ENCODE measurements around the gene IFNW1. TPM values are rescaled to one million over a fixed set of nuclear protein-coding genes. Genes with fewer than 3 reads are reported as not detected.

IFNW1 gene
- total RNA-seq, 1 experiment from 2014 or later, result not detected

DNA sequence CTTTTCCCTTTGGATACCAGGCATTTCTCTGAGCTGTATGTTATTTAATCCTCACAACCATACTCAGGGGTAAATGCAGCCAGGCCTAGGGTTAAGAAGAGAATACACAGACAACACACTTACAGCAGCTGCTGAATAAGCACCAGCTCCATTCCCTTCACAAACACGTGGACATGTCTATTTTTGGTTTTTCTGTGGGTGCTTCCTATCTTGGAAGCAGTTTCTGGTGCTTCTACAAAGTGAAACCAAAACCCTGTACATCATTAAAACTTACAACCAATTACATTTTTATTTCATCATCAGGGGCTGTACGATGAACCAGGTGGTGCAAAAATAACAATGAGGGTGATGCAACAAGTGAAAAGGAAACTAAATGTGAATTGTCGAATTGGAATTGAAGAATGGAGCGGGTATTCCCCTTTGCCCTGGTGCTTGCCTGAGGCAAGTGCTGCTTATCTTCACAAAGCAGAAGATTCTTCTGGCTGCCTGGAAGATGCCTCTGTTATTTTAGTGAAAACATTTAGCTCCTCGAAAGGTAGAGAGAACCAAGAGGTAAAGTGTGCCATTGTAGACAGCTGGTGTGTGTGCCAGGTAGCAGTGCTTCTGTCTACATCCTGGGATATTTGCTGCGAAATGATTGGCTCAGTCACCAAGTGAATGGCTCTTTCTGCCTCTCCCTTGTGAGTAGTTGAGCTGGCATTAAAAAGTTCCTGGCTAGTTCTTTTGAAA, 45.3 kb downstream of the IFNW1 start:
- ChIA-PET POLR2A (no interaction called here), CTCF (interaction anchor here (1.6 kb wide), 1 partner anchor 15 kb away, joined by 7 read pairs; no protein-coding TSS in a partner anchor)
- ATAC-seq (no peak), DNase-seq (ENCODE audit: low spot score) (no peak)
- Mint-ChIP-seq H3K36me3 (no peaks in the 10 kb centered on the region), H3K27me3 (ENCODE audit: low read depth) (no peaks in the 10 kb centered on the region; the same call in 1 of the 2 replicates), H3K9me3 (no peaks in the 10 kb centered on the region), H3K27ac (no peak overlapping the region), H3K4me3 (no peak overlapping the region), H3K4me1 (no peaks in the 10 kb centered on the region)
- TF ChIP-seq USF1 (CRISPR knock-in tag; IDR thresholded peaks at IDR 0.05) (no peak), STAT6 (CRISPR knock-in tag; conservative IDR thresholded peaks at IDR 0.05; ENCODE audit: low read depth) (no peak), ZNF121 (CRISPR knock-in tag; IDR thresholded peaks at IDR 0.05) (no peak), FOXP1 (CRISPR knock-in tag; IDR thresholded peaks at IDR 0.05; ENCODE audit: borderline replicate concordance) (no peak), TCF7 (CRISPR knock-in tag; IDR thresholded peaks at IDR 0.05; ENCODE audit: low read depth) (no peak), SP1 (CRISPR knock-in tag; conservative IDR thresholded peaks at IDR 0.05) (no peak), MLX (CRISPR knock-in tag; IDR thresholded peaks at IDR 0.05) (no peak), ZNF512 (CRISPR knock-in tag; IDR thresholded peaks at IDR 0.05; ENCODE audit: borderline replicate concordance) (no peak), CREM (CRISPR knock-in tag; IDR thresholded peaks at IDR 0.05) (no peak), HMGXB4 (CRISPR knock-in tag; IDR thresholded peaks at IDR 0.05) (no peak), ZNF425 (CRISPR knock-in tag; conservative IDR thresholded peaks at IDR 0.05) (no peak), KAT7 (CRISPR knock-in tag; IDR thresholded peaks at IDR 0.05; ENCODE audit: borderline replicate concordance) (no peak), ATF6 (CRISPR knock-in tag; IDR thresholded peaks at IDR 0.05) (no peak), OVOL2 (CRISPR knock-in tag; IDR thresholded peaks at IDR 0.05; ENCODE audit: borderline replicate concordance) (no peak), ZMAT4 (CRISPR knock-in tag; IDR thresholded peaks at IDR 0.05) (no peak)
- TF ChIP-seq, protein P1, sequence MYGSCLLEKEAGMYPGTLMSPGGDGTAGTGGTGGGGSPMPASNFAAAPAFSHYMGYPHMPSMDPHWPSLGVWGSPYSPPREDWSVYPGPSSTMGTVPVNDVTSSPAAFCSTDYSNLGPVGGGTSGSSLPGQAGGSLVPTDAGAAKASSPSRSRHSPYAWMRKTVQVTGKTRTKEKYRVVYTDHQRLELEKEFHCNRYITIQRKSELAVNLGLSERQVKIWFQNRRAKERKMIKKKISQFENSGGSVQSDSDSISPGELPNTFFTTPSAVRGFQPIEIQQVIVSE (CRISPR knock-in tag; IDR thresholded peaks at IDR 0.05; ENCODE audit: borderline replicate concordance), result no peak
- TF ChIP-seq, protein P2, sequence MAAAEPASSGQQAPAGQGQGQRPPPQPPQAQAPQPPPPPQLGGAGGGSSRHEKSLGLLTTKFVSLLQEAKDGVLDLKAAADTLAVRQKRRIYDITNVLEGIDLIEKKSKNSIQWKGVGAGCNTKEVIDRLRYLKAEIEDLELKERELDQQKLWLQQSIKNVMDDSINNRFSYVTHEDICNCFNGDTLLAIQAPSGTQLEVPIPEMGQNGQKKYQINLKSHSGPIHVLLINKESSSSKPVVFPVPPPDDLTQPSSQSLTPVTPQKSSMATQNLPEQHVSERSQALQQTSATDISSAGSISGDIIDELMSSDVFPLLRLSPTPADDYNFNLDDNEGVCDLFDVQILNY (CRISPR knock-in tag; IDR thresholded peaks at IDR 0.05), result no peak
- TF ChIP-seq, protein P3, sequence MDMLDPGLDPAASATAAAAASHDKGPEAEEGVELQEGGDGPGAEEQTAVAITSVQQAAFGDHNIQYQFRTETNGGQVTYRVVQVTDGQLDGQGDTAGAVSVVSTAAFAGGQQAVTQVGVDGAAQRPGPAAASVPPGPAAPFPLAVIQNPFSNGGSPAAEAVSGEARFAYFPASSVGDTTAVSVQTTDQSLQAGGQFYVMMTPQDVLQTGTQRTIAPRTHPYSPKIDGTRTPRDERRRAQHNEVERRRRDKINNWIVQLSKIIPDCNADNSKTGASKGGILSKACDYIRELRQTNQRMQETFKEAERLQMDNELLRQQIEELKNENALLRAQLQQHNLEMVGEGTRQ (CRISPR knock-in tag; IDR thresholded peaks at IDR 0.05), result no peak

Measured in WTC11 (cell line).